ENCODE measurements around the gene ASTN1.

DNA sequence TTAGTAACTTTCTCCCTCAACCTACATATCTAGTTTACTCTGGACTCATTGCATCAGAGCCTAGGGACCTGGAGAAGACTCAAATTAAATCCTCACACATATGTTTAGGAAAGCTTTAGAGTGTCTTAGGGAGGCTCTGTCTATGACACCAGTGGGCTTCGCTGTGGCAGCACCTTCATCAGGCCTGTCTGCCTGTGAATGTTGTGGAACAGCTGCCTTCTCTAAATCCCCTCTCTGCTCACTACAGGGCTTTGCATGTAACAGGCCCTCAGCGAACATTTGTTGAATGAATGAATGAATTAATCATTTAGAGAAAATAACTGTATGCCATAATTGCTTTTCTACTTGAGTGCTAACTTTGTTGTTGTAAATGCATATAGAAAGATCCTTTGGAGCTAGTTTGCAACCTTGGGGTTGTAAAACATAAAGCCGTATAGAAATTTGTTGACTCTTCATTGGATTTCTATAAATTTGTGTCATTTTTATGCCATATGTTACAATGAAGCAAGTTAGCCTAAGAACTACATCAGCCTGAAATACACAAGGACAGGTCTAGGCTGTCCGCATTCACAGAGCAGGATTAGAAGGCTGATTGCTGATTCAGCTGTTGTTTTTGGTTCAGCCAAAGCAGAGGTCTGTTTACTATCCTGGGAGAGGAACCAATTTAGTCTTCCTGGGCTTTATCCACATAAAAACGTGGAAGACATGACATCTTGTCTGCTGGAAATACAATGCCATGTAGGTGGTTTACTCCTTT is 238.0 kb downstream of the ASTN1 start:
- no peak for TF ChIP-seq ZNF274 (IDR thresholded peaks at IDR 0.05; ENCODE audit: low read depth, low read length)
- no peak for TF ChIP-seq YY1 (IDR thresholded peaks at IDR 0.05; ENCODE audit: insufficient read depth, insufficient read length)
- TF ChIP-seq SUZ12 (IDR thresholded peaks at IDR 0.05; ENCODE audit: extremely low read depth, insufficient read depth, insufficient read length), result no peak

All from NT2/D1 (cell line).